NOMO-1 treated with dmso at 0.1 percent for 144 hours (cell line): ENCODE data around the gene SFXN5.
A peak's percentile ranks its signal among the peaks of the same experiment; 100 is the strongest.

Experiments used
- DNase-seq: peaks from one replicate; lab custom pipeline; 2025; ENCODE audit not compliant: unreplicated experiment; lab: John Stamatoyannopoulos, UW

SFXN5 gene

DNA sequence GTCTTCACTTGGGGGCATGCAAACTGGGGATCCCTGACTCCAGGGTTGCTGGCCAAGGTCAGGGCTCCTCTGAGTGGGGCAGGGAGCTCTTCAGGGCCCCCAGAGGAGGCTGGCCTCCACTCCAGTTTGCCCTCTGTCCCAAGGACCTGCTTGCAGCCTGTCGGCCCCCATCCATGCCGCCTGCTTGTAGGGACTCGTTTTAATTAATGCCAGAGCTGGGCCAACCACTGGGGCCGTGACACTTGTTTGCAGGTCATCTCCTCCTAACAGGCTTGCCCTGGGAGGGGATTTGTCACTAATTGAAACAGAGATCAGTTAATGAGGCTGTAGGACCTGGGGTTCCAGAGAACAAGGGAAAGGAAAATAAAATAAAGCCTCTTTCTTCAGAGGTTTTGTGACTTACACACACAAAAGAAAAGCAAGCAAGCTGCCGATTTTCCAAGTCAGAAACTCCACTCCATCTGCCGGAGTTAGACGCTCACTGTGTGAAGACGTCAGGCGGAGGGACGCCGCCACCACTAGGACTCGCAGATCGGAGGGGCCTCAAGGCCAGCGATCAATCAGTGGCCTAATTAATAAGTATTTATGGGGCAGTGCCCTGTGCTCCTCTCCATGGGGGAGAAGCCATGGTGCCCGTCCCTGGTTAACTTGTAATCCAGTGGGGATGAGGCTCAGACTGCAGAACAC is 75.9 kb downstream of the SFXN5 start:
- DNase-seq: no peak

DNA sequence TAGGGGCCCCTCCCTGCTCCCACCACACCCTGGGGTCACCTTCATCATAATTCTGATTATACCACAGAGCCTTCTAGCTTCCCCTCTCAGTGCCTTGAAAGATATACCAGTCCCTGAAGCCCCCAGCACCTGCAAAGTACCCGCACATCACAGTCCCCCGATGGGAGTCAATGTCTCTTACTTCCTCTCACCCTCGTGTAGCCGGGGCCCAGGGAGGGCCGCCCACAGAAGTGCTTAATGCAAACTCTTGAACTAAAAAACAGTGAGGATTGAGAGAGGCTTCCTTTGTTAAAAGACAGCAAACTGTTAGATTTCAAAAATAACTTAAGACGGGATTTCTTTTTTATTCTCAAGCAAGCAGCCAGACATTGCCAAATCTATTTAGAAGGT is 76.5 kb downstream of the SFXN5 start:
- no peak for DNase-seq

DNA sequence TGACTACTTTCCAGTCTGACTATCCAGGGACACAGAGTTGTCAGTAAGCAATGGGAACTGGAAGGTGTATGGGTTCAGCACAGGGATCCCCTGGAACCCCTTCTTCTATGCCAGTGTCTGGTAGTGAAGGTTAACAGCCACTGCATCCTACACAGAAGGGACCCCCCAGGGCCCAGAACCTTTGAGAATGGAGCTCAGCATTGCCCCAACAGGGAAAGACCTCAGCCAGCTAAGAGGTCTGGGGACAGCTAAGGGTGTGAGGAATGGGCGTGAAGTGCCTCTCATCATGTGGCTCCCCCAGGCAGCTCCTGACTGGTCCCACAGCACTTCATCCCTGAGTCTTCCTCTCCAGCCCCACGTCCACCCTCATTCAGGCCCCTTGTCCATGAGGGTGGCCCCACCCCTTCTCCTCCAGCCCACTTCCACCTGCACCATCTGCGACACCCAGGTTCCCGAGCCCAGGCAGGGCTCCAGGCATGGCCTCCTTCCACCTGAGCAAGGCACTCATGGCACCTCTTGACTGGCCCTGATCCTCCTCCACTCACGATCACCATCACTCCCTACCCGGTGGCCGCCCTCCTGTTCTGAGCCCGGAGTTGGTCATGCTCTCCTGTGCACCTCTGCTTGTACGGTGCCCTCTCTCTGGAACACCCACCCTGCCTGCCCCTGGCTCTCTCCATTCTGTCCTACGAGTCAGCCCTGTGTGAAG is 77.1 kb downstream of the SFXN5 start:
- DNase-seq: no peak

DNA sequence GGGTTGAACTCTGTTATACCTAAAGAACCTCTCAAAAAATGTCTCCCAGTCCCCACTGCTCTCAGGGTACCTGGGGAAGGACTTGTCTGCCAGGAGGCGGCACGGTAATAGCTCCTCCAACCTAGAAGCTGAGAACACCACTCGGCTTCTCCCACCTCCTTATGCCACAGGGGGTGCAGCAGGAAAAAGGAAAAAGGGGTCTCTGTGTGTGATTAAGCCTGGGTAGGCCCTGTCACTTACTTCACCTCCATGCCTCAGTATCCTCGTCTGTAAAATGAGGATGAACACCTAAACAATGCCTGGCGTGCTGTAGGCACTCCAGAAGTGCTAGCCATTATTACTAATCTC is 77.6 kb downstream of the SFXN5 start:
- DNase-seq: no peak

DNA sequence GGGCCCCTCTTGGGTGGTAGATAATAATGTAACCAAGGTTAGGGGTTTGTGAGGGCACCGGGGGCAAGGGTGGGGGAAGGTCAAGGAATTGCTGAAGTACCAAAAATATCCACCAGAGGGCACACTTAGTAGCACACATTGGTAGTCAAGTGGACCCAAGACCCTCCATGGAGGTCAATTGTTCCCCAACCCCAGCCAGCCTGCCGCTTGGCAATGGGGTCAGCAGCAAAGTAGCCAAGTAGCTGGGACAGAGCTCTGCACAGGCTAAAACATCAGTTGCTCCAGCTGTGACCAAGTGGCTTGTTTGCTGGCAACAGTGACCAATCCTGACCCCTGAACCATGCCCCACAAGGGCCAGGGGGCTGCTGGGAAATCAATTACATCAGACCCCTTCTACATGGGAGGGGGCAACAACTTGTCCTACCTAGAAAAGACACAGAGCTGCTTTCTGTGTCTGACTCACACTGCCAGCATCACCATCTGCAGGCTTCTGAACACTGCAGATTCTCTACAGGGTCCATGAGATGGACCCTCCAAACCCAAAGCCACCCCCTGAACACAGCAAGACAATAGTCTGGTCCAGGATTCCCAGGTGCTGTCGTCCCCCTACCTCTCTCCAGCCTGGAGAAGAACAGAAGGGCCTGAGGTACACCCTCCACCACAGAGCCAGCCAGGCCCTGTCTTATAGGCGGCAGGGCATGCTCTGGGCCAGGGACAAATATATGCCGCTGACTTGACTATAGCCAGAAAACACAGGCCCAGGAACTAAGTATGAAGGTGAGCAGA is 78.2 kb downstream of the SFXN5 start:
- DNase-seq: peak; percentile 4

DNA sequence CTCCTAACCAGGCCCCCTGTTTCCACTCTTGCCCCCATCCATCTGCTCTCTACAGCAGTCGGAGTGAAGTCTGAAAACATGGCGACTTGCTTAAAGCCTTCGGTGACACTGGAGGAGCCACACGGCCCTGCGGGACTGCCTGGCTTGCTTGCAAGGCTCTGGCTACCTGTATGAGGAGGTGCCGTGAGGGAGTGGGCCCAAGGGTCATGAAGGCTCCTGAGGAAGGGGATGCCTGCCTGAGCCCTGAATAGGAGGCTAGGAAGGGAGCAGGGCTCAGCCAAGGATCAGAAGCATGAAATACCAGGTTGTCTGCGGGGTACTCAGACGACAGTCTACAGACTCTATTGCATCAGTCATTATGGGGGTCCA is 78.8 kb downstream of the SFXN5 start:
- no peak for DNase-seq

DNA sequence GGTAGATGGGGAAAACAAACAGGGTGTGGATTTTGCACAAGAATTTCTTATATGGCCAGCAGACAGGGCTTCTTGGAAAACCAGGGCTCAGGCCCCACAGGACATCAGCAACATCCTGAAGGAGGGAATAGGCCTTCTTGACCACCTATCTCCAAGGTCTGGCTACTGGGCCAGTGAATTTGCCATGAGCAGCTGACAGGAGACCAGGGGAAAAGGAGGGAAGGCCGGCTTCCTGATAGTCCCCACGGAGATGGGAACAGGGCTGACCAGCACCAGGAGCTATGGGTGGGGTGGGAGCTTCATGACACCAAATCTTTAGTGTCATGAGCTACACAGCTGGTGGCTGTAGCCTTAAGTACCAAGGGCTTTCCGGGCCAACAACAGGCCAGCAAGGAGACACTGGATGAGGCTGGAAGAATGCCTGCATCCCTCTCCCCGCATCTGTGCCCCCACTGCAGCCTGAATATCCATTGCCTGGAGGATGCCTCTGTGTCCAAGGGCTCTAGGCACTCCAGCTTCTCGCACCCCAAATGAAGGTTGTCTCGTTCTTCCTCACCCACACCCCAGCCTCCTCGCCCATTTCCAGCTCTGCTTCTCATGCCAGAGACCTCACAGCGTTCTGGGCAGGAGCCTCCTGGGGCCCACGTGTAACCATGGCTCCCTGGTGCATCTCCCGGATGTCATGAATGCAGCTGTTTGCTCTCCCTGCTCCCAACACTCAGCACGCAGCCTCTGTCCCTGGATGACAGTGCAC is 79.4 kb downstream of the SFXN5 start:
- no peak for DNase-seq

DNA sequence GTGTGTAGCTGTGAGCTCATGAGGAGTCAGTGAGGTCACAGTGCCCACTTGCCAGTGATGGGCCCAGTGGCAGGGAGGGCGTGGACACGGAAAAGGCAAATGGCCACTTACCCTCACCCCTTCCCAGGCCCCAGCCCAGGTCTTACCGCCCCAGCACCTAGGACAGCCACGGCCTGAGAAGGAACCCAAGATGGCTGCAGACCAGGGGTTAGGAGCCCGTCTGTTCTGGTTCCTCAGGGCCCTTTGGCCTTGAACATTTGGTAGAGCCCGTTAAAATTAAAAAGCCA is 80.1 kb downstream of the SFXN5 start:
- DNase-seq: no peak

DNA sequence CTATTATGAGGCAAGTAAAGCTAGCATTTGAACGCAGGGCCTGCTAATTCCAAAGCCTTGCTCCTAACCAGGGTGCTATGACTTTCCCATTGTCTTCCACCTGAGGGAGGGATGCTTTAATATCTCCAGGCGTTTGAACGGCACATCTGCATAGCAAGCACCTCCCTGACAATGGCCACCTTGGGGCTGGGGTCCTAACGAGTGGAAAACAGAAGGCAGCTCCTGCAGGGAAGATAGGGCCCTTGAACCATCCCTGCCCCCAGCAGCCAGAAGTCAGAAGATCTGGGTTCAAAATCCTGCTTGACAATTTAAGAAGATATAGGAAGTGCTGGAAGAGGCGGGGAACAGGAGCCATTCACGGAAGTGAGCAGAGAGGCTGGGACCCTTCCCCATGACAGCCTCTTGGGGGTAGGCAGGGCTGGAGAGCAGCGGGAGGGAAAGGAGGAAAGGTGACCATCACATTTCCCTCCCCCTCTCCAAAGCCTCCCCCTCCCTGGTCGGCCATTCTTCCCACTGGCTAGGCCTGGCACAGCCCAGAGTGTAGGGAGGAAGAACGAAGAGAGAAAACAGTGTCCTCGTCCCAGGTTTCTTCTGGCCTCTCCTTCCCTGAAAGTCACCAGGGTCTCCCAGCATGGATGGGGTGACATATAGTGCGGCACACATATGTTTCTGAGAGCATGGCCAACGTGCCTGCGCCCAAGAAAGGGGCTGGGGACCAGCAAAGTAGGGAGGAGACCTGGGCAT is 80.6 kb downstream of the SFXN5 start:
- no peak for DNase-seq

DNA sequence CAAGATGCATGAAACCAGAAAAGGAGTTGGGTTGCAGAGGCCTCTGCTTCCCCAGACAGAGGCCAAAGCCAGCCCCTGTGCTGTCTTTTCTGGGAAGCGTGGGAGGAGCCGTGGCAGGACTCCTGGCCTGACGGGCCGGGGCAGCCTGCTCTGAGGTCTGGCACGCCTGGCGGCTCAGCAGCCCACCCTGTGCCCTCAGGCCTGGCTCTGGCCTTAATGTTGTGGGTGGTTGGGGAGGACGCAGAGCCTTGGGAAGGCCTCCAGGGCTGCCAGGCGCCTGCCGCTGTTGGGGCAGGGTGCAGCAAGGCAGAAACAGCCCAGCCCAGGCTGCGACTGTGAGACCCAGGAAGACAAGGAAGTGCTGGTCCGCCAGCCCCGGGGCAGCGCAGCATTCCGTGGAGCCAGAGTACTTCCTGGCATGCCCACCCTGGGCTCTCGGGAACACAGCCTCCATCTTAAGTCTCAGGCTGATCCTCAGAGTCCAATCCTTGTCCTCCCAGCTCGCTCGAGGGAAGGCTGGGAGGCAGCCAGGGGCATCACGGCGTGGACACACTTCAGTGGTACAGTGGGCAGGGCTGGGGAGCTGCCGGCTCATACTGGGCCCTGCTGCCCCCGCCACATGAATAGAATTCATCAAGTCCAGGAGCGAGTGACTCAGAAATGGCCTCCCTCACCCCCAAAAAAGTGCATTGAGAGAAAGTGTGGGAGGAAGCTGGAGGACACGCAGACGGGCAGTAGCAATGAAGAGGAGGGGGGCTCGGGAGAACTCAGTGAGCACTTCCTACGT is 81.5 kb downstream of the SFXN5 start:
- DNase-seq: no peak

DNA sequence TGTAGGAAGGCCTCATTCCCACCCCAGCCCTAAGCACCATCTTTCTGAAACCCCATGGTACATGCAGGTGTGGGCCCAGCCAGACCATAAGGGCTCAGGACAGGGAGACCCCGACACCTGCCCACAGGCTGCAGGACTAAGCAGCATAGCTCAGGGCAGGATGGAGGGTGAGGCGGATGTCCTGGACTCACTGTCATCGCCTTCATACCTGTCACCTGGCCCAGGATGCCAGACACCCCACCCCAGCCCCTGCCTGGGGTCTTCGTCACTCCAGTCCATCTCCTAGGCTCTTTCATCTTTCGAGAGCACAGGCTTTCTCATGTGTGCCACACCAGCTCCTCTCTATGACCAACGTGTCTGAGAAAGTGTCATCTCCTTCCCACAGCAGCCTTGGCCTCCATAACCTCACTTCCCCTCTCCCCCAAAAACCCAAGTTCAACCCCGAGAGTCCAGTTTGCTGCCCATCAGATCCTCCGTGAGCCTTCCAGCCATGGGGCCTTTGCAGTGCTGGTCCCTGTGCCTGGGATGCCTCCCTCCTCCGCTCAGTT is 82.7 kb downstream of the SFXN5 start:
- no peak for DNase-seq

DNA sequence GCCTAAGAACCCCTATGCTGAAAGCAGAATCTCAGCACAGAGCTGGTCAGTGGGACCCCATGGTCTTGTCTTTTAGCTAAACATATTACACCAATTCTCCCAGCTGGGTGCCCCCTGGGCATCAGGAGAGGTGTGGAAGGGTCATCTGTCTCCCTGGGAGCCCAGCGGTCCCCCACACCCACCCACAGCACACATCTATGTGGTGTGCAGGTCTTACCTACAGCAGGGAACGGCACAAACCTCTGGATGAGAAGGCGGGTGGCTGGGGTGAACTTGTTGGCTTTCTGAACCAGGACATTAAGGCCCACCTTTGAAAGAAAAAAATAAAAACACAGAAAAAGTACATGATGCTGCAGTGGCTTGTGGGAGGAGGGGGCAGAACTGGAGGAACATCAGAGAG is 83.5 kb downstream of the SFXN5 start:
- no peak for DNase-seq

DNA sequence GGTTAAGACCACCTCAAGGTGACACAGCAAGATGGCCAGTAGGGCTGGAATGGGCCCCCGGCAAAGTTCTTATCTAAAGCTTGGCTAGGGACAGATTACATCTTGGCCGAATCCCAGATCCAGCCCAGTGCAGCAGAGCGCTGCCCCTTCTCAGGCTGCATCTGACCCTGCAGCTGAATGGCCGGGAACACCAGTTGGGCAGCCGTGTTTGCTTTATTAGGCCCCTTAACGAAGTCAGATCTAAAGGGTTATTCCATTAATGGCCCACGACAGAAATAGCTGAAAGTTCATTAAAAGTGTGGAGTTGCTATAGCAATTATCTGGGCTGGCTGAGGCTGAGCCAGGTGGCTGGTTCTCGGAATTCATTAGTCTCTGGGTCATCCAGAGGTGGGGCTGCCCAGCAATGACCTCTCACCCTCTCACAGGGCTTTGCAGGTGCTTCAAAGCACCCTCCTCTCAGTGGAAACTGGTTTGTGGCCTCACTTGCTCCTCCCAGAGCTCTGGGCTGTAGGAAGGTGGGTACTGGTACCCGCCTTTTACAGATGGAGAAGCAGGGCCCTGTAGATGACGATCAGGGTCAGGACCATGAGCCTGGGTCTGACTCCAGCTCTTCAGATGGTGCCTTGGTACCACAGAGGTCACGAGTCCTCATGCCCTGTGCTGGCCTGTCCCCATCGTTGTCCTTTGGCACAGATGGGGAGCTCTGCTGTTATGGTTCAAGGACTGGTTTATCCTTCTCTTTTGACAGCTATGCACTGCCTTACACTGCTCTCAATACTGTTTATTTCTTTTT is 85.4 kb downstream of the SFXN5 start:
- no peak for DNase-seq

DNA sequence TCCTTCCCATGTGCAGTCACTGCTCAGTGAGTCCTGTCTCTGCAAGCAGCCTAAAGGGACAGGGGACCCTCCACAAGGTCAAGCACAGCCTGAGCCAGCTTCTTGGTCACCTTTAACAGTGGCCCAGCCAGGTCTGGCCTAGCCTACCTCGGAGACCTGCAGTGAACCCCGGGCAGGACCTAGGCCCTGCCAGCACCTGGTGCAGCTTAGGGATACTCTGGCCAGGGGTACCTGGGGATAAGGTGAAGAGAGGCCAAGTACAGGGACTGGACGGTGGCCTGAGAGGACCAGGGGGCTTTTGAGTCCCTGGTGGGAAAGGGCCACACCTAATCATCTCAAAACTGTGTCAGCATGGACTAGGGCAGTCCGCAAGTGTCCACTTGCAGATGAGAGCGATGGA is 86.4 kb downstream of the SFXN5 start:
- no peak for DNase-seq

DNA sequence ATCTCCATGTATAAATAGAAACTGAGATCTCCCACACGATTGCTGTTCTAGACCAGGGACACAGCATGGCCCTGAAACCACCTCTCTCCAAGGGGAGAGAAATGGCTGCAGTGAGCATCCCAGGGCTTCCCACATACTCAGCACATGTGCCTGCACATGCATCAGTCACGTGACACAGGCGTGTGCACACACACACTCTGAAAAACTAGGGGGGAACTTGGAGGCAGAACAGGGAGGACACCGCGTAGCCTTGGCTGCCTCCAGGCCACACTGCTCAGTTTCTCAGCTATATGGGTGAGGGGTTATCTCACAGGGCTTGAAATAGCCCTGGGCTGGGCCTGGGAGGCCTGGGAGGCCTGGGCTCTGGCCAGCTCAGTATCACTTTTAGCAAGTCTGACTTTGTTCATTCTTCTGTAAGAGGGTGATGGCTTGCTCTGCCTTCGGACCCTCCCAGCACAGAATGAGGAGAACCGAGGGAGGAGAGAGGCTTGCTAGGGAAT is 87.3 kb downstream of the SFXN5 start:
- DNase-seq: no peak

DNA sequence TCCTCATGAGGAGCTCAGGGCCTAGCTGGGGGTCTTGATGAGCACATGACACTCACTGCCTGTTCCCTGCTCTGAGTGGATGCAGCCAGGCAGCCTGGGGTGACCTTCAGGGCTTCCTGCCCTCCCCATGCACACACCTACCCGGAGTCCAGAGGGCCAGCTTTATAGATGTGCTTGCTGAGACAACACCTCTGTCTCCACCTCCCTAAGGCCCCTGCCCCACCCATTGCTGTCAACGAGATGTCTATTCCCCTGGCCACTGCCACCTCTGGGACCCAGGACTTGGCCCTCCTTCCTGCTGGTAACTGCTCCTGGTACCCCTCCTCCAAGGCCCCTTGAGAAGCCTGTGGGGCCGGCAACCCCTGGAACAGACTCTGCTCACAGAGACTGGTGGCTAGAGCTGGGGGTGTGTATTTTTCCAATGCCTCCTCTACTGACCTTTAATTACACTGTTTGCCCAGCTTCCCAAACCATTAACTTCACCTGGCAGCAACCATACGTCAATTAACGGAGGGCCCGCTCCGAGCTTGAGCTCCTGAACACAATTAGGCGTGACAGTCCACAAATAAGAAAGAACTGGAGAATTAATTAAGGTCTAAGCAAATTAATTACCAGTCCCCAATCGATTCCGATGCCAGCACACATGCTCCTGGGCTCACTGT is 87.9 kb downstream of the SFXN5 start:
- no peak for DNase-seq

DNA sequence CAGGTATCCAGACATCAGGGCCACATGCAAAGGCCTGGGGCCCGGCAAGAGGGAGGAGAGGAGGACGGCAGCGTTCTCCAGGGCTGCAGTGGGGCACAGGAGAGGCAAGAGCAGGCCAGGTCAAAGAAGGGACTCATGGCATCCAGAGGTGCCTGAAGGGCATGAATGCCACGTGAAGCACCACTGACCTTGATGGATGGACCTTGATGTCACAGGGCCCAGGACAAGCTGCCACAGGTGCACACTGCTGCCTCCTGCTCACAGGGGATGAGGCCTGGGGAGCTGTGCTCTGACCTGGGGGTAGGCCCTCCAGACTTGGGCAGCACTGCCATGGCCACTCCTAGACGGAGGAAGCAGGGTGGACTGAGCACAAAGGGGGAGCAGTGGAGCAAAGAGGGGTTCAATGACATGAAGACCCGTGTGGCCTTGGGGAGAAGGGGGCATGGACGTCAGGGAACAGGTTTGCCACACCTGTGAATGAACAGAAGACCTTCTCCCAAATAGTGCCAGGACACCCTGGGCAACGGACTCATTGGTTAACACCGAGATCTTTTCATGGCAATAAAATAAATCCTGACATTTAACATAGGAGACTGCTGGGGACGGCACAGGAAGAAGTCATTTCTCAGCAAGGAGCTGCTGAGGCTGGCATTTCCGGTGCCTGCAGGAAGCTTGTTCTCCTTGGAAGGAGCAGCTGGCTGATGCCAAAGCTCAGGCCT is 88.6 kb downstream of the SFXN5 start:
- DNase-seq: no peak

DNA sequence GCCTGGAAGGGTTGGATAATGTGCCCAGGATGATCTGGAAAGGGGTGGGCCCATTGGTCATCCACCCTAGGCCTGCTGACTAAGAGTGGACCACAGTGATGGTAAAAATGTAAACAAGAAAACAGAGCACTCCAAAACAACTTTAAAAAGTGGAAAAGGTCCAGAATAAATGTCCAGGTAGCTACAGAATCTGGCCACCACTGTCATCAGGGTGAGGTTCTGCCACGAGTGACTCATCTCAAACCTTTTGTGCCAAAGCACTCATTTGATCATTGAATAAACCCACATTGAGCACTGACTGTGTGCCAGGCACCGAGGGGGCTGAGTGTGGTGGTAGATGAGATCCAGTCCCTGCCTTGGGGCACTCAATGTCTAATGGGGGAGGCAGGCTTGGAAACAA is 89.3 kb downstream of the SFXN5 start:
- no peak for DNase-seq
